ENCODE measurements around the gene METTL25.

DNA sequence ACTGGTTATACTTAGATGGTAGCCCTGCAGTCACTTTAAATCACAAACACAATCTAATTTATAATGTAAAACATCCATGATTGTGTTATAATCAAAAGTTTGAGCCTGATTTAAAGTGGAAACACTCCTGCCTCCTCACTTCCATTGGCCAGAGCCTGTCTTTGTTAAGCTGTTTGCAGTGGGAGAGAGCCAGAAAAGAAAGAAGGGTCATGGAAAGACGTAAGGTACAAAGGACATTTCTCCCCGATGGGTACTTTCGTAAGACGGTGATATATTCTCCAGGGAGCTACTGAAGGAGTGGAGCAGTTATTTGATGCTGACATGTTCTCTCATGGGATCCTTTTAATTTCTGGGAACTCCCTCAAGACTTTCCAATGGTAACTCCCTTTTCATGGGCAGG, 164.0 kb downstream of the METTL25 start:
- TF ChIP-seq, protein P1, sequence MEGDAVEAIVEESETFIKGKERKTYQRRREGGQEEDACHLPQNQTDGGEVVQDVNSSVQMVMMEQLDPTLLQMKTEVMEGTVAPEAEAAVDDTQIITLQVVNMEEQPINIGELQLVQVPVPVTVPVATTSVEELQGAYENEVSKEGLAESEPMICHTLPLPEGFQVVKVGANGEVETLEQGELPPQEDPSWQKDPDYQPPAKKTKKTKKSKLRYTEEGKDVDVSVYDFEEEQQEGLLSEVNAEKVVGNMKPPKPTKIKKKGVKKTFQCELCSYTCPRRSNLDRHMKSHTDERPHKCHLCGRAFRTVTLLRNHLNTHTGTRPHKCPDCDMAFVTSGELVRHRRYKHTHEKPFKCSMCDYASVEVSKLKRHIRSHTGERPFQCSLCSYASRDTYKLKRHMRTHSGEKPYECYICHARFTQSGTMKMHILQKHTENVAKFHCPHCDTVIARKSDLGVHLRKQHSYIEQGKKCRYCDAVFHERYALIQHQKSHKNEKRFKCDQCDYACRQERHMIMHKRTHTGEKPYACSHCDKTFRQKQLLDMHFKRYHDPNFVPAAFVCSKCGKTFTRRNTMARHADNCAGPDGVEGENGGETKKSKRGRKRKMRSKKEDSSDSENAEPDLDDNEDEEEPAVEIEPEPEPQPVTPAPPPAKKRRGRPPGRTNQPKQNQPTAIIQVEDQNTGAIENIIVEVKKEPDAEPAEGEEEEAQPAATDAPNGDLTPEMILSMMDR (IDR thresholded peaks at IDR 0.05), result no peak
- TF ChIP-seq POLR2A (IDR thresholded peaks at IDR 0.05), result no peak
